Activated naive CD4-positive, alpha-beta T cell treated with anti-CD3 and anti-CD28 coated beads for 36 hours (primary cell): ENCODE data around the gene LBP. TPM values are rescaled to one million over a fixed set of nuclear protein-coding genes. Genes with fewer than 3 reads are reported as not detected.

Source experiments
- CTCF ChIA-PET: fragments of 350-600 bp; sonication (Branson Sonifier 250); formaldehyde crosslinking; loops from one replicate; lab custom pipeline; 2021; ENCODE audit warnings: antibody characterized with exemption; lab: Charles Lee
- DNase-seq: peaks from one replicate; pipeline ENCODE4 v3.0.0-alpha.2; 2020
- H3K27ac Mint-ChIP-seq: one replicate; pipeline ENCODE4 v1.8.0; 2021; ENCODE audit warnings: mild to moderate bottlenecking, mixed read lengths
- H3K27me3 Mint-ChIP-seq: one replicate; pipeline ENCODE4 v1.8.0; 2021; ENCODE audit warnings: low read depth, mixed read lengths
- H3K36me3 Mint-ChIP-seq: one replicate; pipeline ENCODE4 v1.8.0; 2021; ENCODE audit warnings: low read depth, mixed read lengths
- H3K4me1 Mint-ChIP-seq: one replicate; pipeline ENCODE4 v1.8.0; 2021; ENCODE audit warnings: low read depth, mixed read lengths
- H3K4me3 Mint-ChIP-seq: one replicate; pipeline ENCODE4 v1.8.0; 2021; ENCODE audit warnings: mild to moderate bottlenecking, moderate library complexity, mixed read lengths
- H3K9me3 Mint-ChIP-seq: one replicate; pipeline ENCODE4 v1.8.0; 2021; ENCODE audit warnings: mixed read lengths
- intact Hi-C: fragments of 100-400 bp; cut with micrococcal nuclease; formaldehyde crosslinking; loops from one replicate; pipeline ENCODE4 v1.15.1; 2023
- total RNA-seq, 2 experiments: library from RNA; stranded (reverse); gene quantifications; one replicate each; pipeline ENCODE4 v1.2.3, GENCODE V29; 2021

LBP gene, protein sequence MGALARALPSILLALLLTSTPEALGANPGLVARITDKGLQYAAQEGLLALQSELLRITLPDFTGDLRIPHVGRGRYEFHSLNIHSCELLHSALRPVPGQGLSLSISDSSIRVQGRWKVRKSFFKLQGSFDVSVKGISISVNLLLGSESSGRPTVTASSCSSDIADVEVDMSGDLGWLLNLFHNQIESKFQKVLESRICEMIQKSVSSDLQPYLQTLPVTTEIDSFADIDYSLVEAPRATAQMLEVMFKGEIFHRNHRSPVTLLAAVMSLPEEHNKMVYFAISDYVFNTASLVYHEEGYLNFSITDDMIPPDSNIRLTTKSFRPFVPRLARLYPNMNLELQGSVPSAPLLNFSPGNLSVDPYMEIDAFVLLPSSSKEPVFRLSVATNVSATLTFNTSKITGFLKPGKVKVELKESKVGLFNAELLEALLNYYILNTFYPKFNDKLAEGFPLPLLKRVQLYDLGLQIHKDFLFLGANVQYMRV
- not detected for total RNA-seq

DNA sequence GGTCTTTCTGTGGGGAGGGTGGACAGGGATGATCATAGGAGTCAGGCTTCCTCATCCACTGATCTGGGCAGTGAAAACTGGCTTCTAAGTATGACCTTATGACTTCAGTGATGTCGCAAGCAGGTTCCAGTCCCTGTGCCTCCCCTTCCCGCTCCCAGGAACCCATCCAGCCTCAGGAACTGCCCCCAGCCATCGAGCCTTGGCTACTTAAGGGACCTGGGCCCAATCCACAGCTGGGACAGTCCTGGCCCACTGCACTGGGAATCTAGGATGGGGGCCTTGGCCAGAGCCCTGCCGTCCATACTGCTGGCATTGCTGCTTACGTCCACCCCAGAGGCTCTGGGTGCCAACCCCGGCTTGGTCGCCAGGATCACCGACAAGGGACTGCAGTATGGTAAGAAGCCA, at the start of gene LBP:
TSS of gene LBP (plus strand) at position 236 of the 405 bp plus-strand sequence. CDS start at position 271, 35 bp downstream.
- Mint-ChIP-seq H3K27ac (no peak within 1 kb of the TSS), H3K27me3 (no peaks in the 10 kb centered on the region), H3K4me3 (no peak within 1 kb of the TSS), H3K9me3 (no peaks in the 10 kb centered on the region), H3K4me1 (no peaks in the 10 kb centered on the region), H3K36me3 (no peaks in the 10 kb centered on the region)
- CTCF ChIA-PET = no interaction called here
- DNase-seq = no peak
- intact Hi-C loops = no loop called here

GRCh38 chr20:38297916-38298674, 48.2 kb upstream of the LBP start:
- Mint-ChIP-seq H3K36me3 (no peaks in the 10 kb centered on the region), H3K4me1 (no peaks in the 10 kb centered on the region), H3K27ac (no peak overlapping the region), H3K4me3 (no peak overlapping the region), H3K9me3 (no peaks in the 10 kb centered on the region), H3K27me3 (peaks cover 17% of the 10 kb centered on the region)
- intact Hi-C loops = no loop called here
- no peak for DNase-seq
- CTCF ChIA-PET = no interaction called here

DNA sequence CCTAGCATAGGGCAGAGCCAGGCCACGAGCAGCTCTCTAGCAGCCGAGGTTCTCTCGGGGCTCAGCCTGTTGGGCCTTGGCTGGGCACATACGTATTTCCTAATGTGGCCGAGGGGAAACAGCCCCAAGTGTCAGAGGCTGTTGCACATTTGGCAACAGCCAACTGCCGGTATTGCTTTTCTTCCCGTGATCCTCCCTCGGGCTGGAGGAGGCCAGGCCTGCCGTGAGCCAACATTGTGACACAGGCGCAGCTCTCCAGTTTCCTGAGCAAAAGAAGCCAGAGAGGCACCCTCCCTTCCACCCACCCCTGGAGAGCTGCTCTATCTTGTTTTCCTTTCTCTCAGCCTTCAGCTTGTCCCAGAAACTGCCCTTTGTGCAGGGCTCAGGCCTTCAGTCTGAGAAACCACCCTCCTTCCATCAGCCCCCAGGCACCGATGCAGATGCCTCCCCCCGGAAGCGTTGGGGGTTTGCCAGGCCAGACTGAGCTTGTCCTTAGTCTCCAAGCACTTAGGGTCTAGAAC, 47.5 kb upstream of the LBP start:
- Mint-ChIP-seq H3K4me1 (peaks cover 3% of the 10 kb centered on the region), H3K27ac (no peak overlapping the region), H3K36me3 (no peaks in the 10 kb centered on the region), H3K4me3 (no peak overlapping the region), H3K27me3 (peaks cover 25% of the 10 kb centered on the region), H3K9me3 (no peaks in the 10 kb centered on the region)
- CTCF ChIA-PET = interaction anchor here (0.6 kb wide), 1 partner anchor 8 kb away, joined by 3 read pairs; no protein-coding TSS in a partner anchor
- intact Hi-C loops = no loop called here
- no peak for DNase-seq

DNA sequence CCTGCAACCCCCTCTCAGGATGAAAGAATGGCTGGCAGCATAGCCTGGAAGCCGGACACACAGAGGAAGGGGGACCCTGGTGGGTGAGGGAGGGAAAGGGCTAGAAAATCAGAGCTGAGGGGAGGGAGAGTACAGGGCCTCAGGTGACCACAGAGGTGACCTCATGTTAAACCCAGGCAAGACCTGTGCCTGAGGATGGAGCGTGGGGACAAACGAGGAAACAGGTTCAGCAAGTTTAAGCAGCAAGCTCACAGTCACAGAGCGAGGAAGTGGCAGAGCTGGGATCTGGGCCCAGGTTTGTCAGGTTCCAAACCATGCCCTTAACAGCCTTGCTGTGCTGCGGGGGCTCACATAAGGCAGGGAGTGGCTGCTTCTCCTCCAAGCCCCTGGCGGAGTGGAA, 46.3 kb upstream of the LBP start:
- Mint-ChIP-seq H3K27me3 (peaks cover 34% of the 10 kb centered on the region), H3K36me3 (no peaks in the 10 kb centered on the region), H3K4me3 (no peak overlapping the region), H3K9me3 (no peaks in the 10 kb centered on the region), H3K4me1 (peaks cover 8% of the 10 kb centered on the region), H3K27ac (no peak overlapping the region)
- intact Hi-C loops = no loop called here
- DNase-seq = no peak
- CTCF ChIA-PET = no interaction called here

DNA sequence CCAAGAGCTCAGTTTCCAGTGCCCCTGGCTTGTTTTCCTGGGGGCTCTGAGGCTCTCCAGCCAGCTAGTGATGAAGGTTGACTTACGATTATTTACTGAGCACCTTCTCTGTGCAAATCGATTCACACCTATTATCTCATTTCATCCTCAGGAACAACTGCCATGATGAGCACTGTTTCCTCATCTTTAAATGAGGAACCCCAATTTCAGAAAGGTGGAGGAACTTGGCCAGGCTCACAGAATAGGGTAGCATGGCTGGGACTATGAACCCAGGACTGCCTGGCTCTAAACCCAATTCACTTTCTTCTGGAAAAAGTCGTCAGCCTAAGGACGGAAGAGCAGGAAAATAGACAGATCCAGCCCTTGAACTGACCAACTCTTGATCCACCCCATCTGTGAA, 45.8 kb upstream of the LBP start:
- Mint-ChIP-seq H3K27me3 (peaks cover 38% of the 10 kb centered on the region), H3K27ac (no peak overlapping the region), H3K36me3 (no peaks in the 10 kb centered on the region), H3K4me1 (peaks cover 8% of the 10 kb centered on the region), H3K9me3 (no peaks in the 10 kb centered on the region), H3K4me3 (no peak overlapping the region)
- CTCF ChIA-PET = no interaction called here
- intact Hi-C loops = no loop called here
- no peak for DNase-seq

GRCh38 chr20:38301309-38301708, 45.0 kb upstream of the LBP start:
- Mint-ChIP-seq H3K27ac (no peak overlapping the region), H3K4me1 (peaks cover 8% of the 10 kb centered on the region), H3K9me3 (no peaks in the 10 kb centered on the region), H3K36me3 (no peaks in the 10 kb centered on the region), H3K4me3 (no peak overlapping the region), H3K27me3 (peaks cover 43% of the 10 kb centered on the region)
- CTCF ChIA-PET = interaction anchor here (0.7 to 1.4 kb wide), 3 partner anchors 9 to 1024 kb away, joined by 3 read pairs; no protein-coding TSS in a partner anchor
- DNase-seq = no peak
- intact Hi-C loops = no loop called here

DNA sequence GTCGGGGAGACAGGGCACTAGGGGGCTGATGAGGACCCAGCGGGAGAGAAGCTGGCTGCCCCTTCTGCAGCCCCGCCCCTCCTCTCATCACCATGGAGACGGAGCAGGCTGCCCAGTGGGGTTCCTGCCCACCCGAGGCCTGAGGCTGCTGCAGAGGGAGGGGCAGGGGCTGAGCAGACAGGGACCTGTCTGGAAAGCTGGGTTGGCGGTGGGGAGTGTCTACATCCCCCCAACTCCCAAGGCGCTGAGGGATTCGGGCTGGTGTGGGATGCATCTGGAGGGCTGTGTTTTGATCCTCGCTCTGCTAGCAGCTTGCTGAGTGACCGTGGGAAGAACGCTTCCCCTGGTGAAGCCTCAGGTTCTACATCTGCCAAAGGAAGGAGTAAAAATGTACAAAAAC, 43.5 kb upstream of the LBP start:
- H3K4me1 Mint-ChIP-seq = peaks cover 8% of the 10 kb centered on the region
- DNase-seq = no peak
- H3K36me3 Mint-ChIP-seq = no peaks in the 10 kb centered on the region
- H3K27ac Mint-ChIP-seq = no peak overlapping the region
- intact Hi-C loops = no loop called here
- no peaks in the 10 kb centered on the region for H3K9me3 Mint-ChIP-seq
- CTCF ChIA-PET = interaction anchor here (0.9 to 1.2 kb wide), 3 partner anchors 11 to 308 kb away, joined by 3 to 4 read pairs (median 3); no protein-coding TSS in a partner anchor
- peaks cover 48% of the 10 kb centered on the region for H3K27me3 Mint-ChIP-seq
- no peak overlapping the region for H3K4me3 Mint-ChIP-seq

- Mint-ChIP-seq H3K27ac (no peak within 1 kb of the TSS), H3K9me3 (no peaks in the 10 kb centered on the region), H3K4me1 (peaks cover 8% of the 10 kb centered on the region), H3K4me3 (no peak within 1 kb of the TSS), H3K36me3 (no peaks in the 10 kb centered on the region), H3K27me3 (peaks cover 50% of the 10 kb centered on the region)
- no peak for DNase-seq
- intact Hi-C loops = no loop called here
- CTCF ChIA-PET = interaction anchor here (0.9 to 1.2 kb wide), 2 partner anchors 83 to 309 kb away, joined by 3 read pairs; no protein-coding TSS in a partner anchor
Measured at GRCh38 chr20:38303908-38304379, 42.3 kb upstream of the LBP start, which contains the start of gene BPI. Gene BPI, plus strand, starts transcription at chr20:38304156. Its CDS starts 68 bp downstream, at chr20:38304224.

DNA sequence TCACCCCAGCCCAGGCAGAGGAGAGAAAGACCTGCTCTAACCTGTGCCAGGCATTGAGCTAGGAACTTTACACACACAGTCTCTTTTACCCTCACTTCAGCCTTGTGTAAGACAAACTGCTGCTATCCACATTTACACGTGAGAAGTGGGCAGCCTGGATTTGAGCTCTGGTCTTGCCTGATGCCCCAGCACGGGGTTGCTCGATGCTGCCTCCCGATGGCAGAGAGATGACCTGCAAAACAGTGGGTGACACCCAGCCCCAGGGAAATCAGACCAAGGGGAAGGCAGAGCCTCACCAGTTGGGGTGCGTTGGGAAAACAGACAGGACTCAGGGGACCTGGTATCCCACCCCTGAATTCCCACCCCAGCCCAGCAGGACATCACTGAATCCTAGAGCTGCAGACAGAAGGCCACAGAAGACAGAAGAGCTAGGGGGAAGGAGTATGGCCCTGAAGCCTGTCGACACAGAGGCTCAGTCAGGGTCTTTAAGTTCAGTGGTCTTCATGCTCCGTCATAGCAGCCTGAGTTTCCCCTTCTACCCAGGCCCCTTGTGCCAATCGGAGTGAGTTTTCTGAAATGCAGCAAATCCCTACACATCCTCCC, 41.3 kb upstream of the LBP start:
- Mint-ChIP-seq H3K27ac (no peak overlapping the region), H3K36me3 (no peaks in the 10 kb centered on the region), H3K4me1 (peaks cover 8% of the 10 kb centered on the region), H3K27me3 (peaks cover 52% of the 10 kb centered on the region), H3K9me3 (no peaks in the 10 kb centered on the region), H3K4me3 (no peak overlapping the region)
- CTCF ChIA-PET = interaction anchor here (0.7 to 1.6 kb wide), 3 partner anchors 12 to 777 kb away, joined by 3 to 5 read pairs (median 3); no protein-coding TSS in a partner anchor
- intact Hi-C loops = no loop called here
- DNase-seq = peak; percentile 35

GRCh38 chr20:38305541-38305940, 40.7 kb upstream of the LBP start:
- intact Hi-C loops = no loop called here
- Mint-ChIP-seq H3K4me3 (no peak overlapping the region), H3K4me1 (peaks cover 8% of the 10 kb centered on the region), H3K27me3 (peaks cover 52% of the 10 kb centered on the region), H3K36me3 (no peaks in the 10 kb centered on the region), H3K9me3 (no peaks in the 10 kb centered on the region), H3K27ac (no peak overlapping the region)
- CTCF ChIA-PET = interaction anchor here (1.6 kb wide), 1 partner anchor 12 kb away, joined by 5 read pairs; no protein-coding TSS in a partner anchor
- no peak for DNase-seq

DNA sequence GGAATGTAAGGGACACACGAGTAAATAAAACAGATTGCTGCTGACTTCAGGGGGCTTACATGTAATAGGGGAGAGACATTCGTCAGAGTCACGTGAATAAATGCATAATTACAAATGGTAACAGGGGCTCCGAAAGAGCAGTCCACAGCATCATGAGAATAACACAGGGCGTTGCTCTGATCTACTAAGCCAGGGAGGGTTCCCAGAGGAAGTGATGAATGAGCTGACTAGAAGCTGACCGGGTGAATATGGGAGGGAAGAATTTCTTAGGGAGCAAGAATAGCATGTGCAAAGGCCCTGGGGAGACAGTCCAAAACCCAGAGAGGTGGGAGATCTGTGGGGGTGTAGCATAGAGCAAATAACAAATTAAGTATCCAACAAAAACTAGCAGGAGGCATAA, 39.9 kb upstream of the LBP start:
- intact Hi-C loops = no loop called here
- DNase-seq = no peak
- H3K4me1 Mint-ChIP-seq = peaks cover 8% of the 10 kb centered on the region
- peaks cover 48% of the 10 kb centered on the region for H3K27me3 Mint-ChIP-seq
- H3K27ac Mint-ChIP-seq = no peak overlapping the region
- no peak overlapping the region for H3K4me3 Mint-ChIP-seq
- no peaks in the 10 kb centered on the region for H3K36me3 Mint-ChIP-seq
- H3K9me3 Mint-ChIP-seq = no peaks in the 10 kb centered on the region
- CTCF ChIA-PET = no interaction called here
